ENCODE results near the gene ALDH1L1. TPM values are rescaled to one million over a fixed set of nuclear protein-coding genes. Genes with fewer than 3 reads are reported as not detected.
A peak's percentile ranks its signal among the peaks of the same experiment; 100 is the strongest.
"Not testable (repeated sequence)": the region's sequence is repeated elsewhere in the genome, so short reads cannot be mapped to it uniquely, and the experiment has no call there.

The ALDH1L1 gene
- polyA plus RNA-seq, 1 donor: 40.4 TPM

- not testable (repeated sequence) for H3K36me3 ChIP-seq (ENCODE audit: control insufficient read depth, insufficient read depth, low read length); H3K9me3 ChIP-seq (ENCODE audit: control insufficient read depth, low read depth, low read length); H3K4me1 ChIP-seq (ENCODE audit: control insufficient read depth, insufficient read depth, low read length); H3K4me3 ChIP-seq (ENCODE audit: low read length); H3K27ac ChIP-seq (ENCODE audit: low read length); H3K27me3 ChIP-seq (ENCODE audit: control insufficient read depth, insufficient read depth, low read length); DNase-seq
- WGBS (ENCODE audit: insufficient coverage, low lambda C conversion rate): no CpG with 5 or more reads among the region's 6 CpGs
Observed at GRCh38 chr3:126096274-126096673, 84.1 kb downstream of the ALDH1L1 start.

- H3K27ac ChIP-seq (ENCODE audit: low read length); H3K36me3 ChIP-seq (ENCODE audit: control insufficient read depth, insufficient read depth, low read length); DNase-seq; H3K4me1 ChIP-seq (ENCODE audit: control insufficient read depth, insufficient read depth, low read length); H3K4me3 ChIP-seq (ENCODE audit: low read length); H3K9me3 ChIP-seq (ENCODE audit: control insufficient read depth, low read depth, low read length); H3K27me3 ChIP-seq (ENCODE audit: control insufficient read depth, insufficient read depth, low read length): not testable (repeated sequence)
- no CpG with 5 or more reads among the region's 5 CpGs for WGBS (ENCODE audit: insufficient coverage, low lambda C conversion rate)
Observed at GRCh38 chr3:126092128-126092527, 88.3 kb downstream of the ALDH1L1 start.

- no peak for DNase-seq
- no peak overlapping the region for H3K27ac ChIP-seq (ENCODE audit: low read length)
- whole genome bisulfite sequencing (ENCODE audit: insufficient coverage, low lambda C conversion rate): 89% methylated on average over 1 of the region's 1 CpG
- no peak overlapping the region for H3K4me3 ChIP-seq (ENCODE audit: low read length)
- no peaks in the 10 kb centered on the region for H3K9me3 ChIP-seq (ENCODE audit: control insufficient read depth, low read depth, low read length)
- no peaks in the 10 kb centered on the region for H3K27me3 ChIP-seq (ENCODE audit: control insufficient read depth, insufficient read depth, low read length)
- peaks cover 3% of the 10 kb centered on the region for H3K4me1 ChIP-seq (ENCODE audit: control insufficient read depth, insufficient read depth, low read length)
- H3K36me3 ChIP-seq (ENCODE audit: control insufficient read depth, insufficient read depth, low read length): no peaks in the 10 kb centered on the region
Observed at GRCh38 chr3:126087552-126088175, 92.7 kb downstream of the ALDH1L1 start.

- no peak for DNase-seq
- H3K4me1 ChIP-seq (ENCODE audit: control insufficient read depth, insufficient read depth, low read length): peaks cover 3% of the 10 kb centered on the region
- H3K27ac ChIP-seq (ENCODE audit: low read length): no peak overlapping the region
- no peaks in the 10 kb centered on the region for H3K27me3 ChIP-seq (ENCODE audit: control insufficient read depth, insufficient read depth, low read length)
- no peaks in the 10 kb centered on the region for H3K9me3 ChIP-seq (ENCODE audit: control insufficient read depth, low read depth, low read length)
- 100% methylated on average over 1 of the region's 2 CpGs for WGBS (ENCODE audit: insufficient coverage, low lambda C conversion rate)
- no peaks in the 10 kb centered on the region for H3K36me3 ChIP-seq (ENCODE audit: control insufficient read depth, insufficient read depth, low read length)
- H3K4me3 ChIP-seq (ENCODE audit: low read length): no peak overlapping the region
Observed at GRCh38 chr3:126085841-126086240, 94.5 kb downstream of the ALDH1L1 start.

GRCh38 chr3:126085276-126085675 lies 95.1 kb downstream of the ALDH1L1 start:
- Histone ChIP-seq H3K4me3 (ENCODE audit: low read length) (no peak overlapping the region), H3K27ac (ENCODE audit: low read length) (no peak overlapping the region), H3K36me3 (ENCODE audit: control insufficient read depth, insufficient read depth, low read length) (no peaks in the 10 kb centered on the region), H3K27me3 (ENCODE audit: control insufficient read depth, insufficient read depth, low read length) (no peaks in the 10 kb centered on the region), H3K9me3 (ENCODE audit: control insufficient read depth, low read depth, low read length) (no peaks in the 10 kb centered on the region), H3K4me1 (ENCODE audit: control insufficient read depth, insufficient read depth, low read length) (peaks cover 3% of the 10 kb centered on the region)
- no CpG with 5 or more reads among the region's 7 CpGs for WGBS (ENCODE audit: insufficient coverage, low lambda C conversion rate)
- no peak for DNase-seq

- peak overlapping the region; percentile 63 for H3K4me3 ChIP-seq (ENCODE audit: low read length)
- no peak overlapping the region for H3K27ac ChIP-seq (ENCODE audit: low read length)
- no peaks in the 10 kb centered on the region for H3K9me3 ChIP-seq (ENCODE audit: control insufficient read depth, low read depth, low read length)
- no peaks in the 10 kb centered on the region for H3K27me3 ChIP-seq (ENCODE audit: control insufficient read depth, insufficient read depth, low read length)
- WGBS (ENCODE audit: insufficient coverage, low lambda C conversion rate): 20% methylated on average over 2 of the region's 5 CpGs
- peaks cover 3% of the 10 kb centered on the region for H3K4me1 ChIP-seq (ENCODE audit: control insufficient read depth, insufficient read depth, low read length)
- DNase-seq: no peak
- H3K36me3 ChIP-seq (ENCODE audit: control insufficient read depth, insufficient read depth, low read length): no peaks in the 10 kb centered on the region
Observed at GRCh38 chr3:126084768-126085180, 95.6 kb downstream of the ALDH1L1 start.

GRCh38 chr3:126083913-126084767 lies 96.2 kb downstream of the ALDH1L1 start, which contains the start of gene SLC41A3:
Gene SLC41A3, minus strand, starts transcription at chr3:126084124. Its CDS starts 15,905 bp downstream, at chr3:126068219.
- Histone ChIP-seq H3K4me1 (ENCODE audit: control insufficient read depth, insufficient read depth, low read length) (peaks cover 3% of the 10 kb centered on the region), H3K27ac (ENCODE audit: low read length) (peak within 1 kb of the TSS; percentile 64), H3K9me3 (ENCODE audit: control insufficient read depth, low read depth, low read length) (no peaks in the 10 kb centered on the region), H3K36me3 (ENCODE audit: control insufficient read depth, insufficient read depth, low read length) (no peaks in the 10 kb centered on the region), H3K27me3 (ENCODE audit: control insufficient read depth, insufficient read depth, low read length) (no peaks in the 10 kb centered on the region), H3K4me3 (ENCODE audit: low read length) (peak within 1 kb of the TSS; percentile 63)
- DNase-seq: peak; percentile 88 to 95
- 7% methylated on average over 2 of the region's 72 CpGs for WGBS (ENCODE audit: insufficient coverage, low lambda C conversion rate)

GRCh38 chr3:126083511-126083912 lies 96.9 kb downstream of the ALDH1L1 start:
- no peaks in the 10 kb centered on the region for H3K36me3 ChIP-seq (ENCODE audit: control insufficient read depth, insufficient read depth, low read length)
- no peaks in the 10 kb centered on the region for H3K27me3 ChIP-seq (ENCODE audit: control insufficient read depth, insufficient read depth, low read length)
- peak overlapping the region; percentile 60 for H3K27ac ChIP-seq (ENCODE audit: low read length)
- peaks cover 3% of the 10 kb centered on the region for H3K4me1 ChIP-seq (ENCODE audit: control insufficient read depth, insufficient read depth, low read length)
- H3K9me3 ChIP-seq (ENCODE audit: control insufficient read depth, low read depth, low read length): no peaks in the 10 kb centered on the region
- WGBS (ENCODE audit: insufficient coverage, low lambda C conversion rate): no CpG with 5 or more reads among the region's 30 CpGs
- H3K4me3 ChIP-seq (ENCODE audit: low read length): peak overlapping the region; percentile 63
- peak; percentile 25 to 65 for DNase-seq

- H3K27ac ChIP-seq (ENCODE audit: low read length): no peak overlapping the region
Observed at GRCh38 chr3:126083138-126083445, 97.3 kb downstream of the ALDH1L1 start.

GRCh38 chr3:126082362-126083137 lies 97.8 kb downstream of the ALDH1L1 start:
- no CpG with 5 or more reads among the region's 15 CpGs for WGBS (ENCODE audit: insufficient coverage, low lambda C conversion rate)
- Histone ChIP-seq H3K27me3 (ENCODE audit: control insufficient read depth, insufficient read depth, low read length) (no peaks in the 10 kb centered on the region), H3K9me3 (ENCODE audit: control insufficient read depth, low read depth, low read length) (no peaks in the 10 kb centered on the region), H3K4me1 (ENCODE audit: control insufficient read depth, insufficient read depth, low read length) (peaks cover 3% of the 10 kb centered on the region), H3K36me3 (ENCODE audit: control insufficient read depth, insufficient read depth, low read length) (no peaks in the 10 kb centered on the region), H3K4me3 (ENCODE audit: low read length) (no peak overlapping the region), H3K27ac (ENCODE audit: low read length) (no peak overlapping the region)
- no peak for DNase-seq

More at GRCh38 chr3:126083138-126083445, 97.3 kb downstream of the ALDH1L1 start:
- peak overlapping the region; percentile 63 for H3K4me3 ChIP-seq (ENCODE audit: low read length)
- no peaks in the 10 kb centered on the region for H3K27me3 ChIP-seq (ENCODE audit: control insufficient read depth, insufficient read depth, low read length)
- no peaks in the 10 kb centered on the region for H3K36me3 ChIP-seq (ENCODE audit: control insufficient read depth, insufficient read depth, low read length)
- no peak for DNase-seq
- 30% methylated on average over 2 of the region's 3 CpGs for WGBS (ENCODE audit: insufficient coverage, low lambda C conversion rate)
- peaks cover 3% of the 10 kb centered on the region for H3K4me1 ChIP-seq (ENCODE audit: control insufficient read depth, insufficient read depth, low read length)
- no peaks in the 10 kb centered on the region for H3K9me3 ChIP-seq (ENCODE audit: control insufficient read depth, low read depth, low read length)
